Measurements from ENCODE around the gene GPR162.

The GPR162 gene

DNA sequence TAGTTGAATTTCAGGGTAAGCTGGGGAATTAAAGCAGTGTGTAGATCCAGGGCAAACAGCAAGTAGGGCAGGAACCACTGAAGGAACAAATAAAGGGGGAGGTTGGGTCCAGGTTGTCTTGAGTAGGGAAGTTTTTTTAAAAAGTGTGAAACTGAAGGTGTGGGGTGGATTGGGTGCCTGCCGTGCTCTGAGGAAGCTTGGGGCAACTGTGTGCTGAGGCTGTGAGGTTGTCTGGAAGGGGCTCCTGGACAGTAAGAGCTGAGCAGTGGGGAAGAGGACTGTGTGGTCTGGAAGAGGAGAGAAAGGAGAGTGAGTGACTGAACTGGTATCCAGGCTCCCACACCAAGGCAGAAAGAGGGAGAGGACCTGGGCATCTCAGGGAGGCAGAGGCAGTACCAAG, 10.9 kb upstream of the GPR162 start:
- Histone ChIP-seq H2BK15ac (replicated peaks; ENCODE audit: low read depth) (no peak overlapping the region), H3K4me2 (ENCODE audit: low read length) (no peak overlapping the region), H3K27ac (ENCODE audit: low read depth, low read length) (no peak overlapping the region), H4K8ac (ENCODE audit: low read depth, low read length) (no peak overlapping the region), H4K5ac (ENCODE audit: low read length) (no peak overlapping the region), H2AK5ac (ENCODE audit: low read length) (no peak overlapping the region), H2BK5ac (ENCODE audit: low read length) (no peak overlapping the region), H3K79me2 (ENCODE audit: control insufficient read depth, insufficient read depth, low read length) (no peaks in the 10 kb centered on the region), H3K18ac (ENCODE audit: low read length) (no peak overlapping the region), H3K36me3 (ENCODE audit: control insufficient read depth, insufficient read depth, low read length) (no peaks in the 10 kb centered on the region), H3K56ac (ENCODE audit: low read length) (peak overlapping the region; percentile 18), H3K9ac (ENCODE audit: low read length) (peak overlapping the region; percentile 9), H3K79me1 (ENCODE audit: low read length) (no peaks in the 10 kb centered on the region), H3K27me3 (ENCODE audit: insufficient read depth, low read length, poor library complexity) (no peaks in the 10 kb centered on the region), H2BK120ac (ENCODE audit: low read depth, low read length) (no peak overlapping the region), H3K4me3 (ENCODE audit: low read length) (no peak overlapping the region), H3K23ac (ENCODE audit: low read length) (no peak overlapping the region), H3K4ac (ENCODE audit: low read depth, low read length) (no peak overlapping the region), H3K4me1 (ENCODE audit: control insufficient read depth, low read depth, low read length) (peaks cover 4% of the 10 kb centered on the region)
- DNase-seq, result no peak
- WGBS (ENCODE audit: extremely low coverage, insufficient coverage, low lambda C conversion rate), result no CpG with 5 or more reads among the region's 1 CpG

DNA sequence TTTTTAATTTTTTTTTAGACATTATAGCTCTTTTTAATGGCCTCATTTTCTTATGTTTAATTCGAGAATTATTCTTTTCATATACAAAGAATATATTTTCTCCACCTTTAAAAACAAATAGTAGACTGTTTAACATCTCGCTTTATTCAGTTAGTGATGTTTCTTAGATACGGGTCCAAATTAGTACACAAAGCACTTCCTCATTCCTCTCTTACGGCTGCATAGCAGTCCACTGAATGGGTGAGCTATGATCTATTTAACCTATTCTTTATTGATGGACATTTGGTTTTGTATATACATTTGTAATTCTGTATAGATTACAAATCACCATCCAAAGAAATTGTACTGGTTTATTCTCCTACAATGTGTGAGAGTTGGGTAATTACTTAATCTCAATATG, 8.3 kb upstream of the GPR162 start:
- no CpG with 5 or more reads among the region's 4 CpGs for WGBS (ENCODE audit: extremely low coverage, insufficient coverage, low lambda C conversion rate)

GRCh38 chr12:6816598-6816997, 5.0 kb upstream of the GPR162 start:
- H2AK5ac ChIP-seq (ENCODE audit: low read length), result no peak overlapping the region
- H3K4me2 ChIP-seq (ENCODE audit: low read length), result no peak overlapping the region
- no peak overlapping the region for H3K56ac ChIP-seq (ENCODE audit: low read length)
- no peak overlapping the region for H3K4ac ChIP-seq (ENCODE audit: low read depth, low read length)
- no peak overlapping the region for H3K9ac ChIP-seq (ENCODE audit: low read length)
- H3K27me3 ChIP-seq (ENCODE audit: insufficient read depth, low read length, poor library complexity), result no peaks in the 10 kb centered on the region
- peak; percentile 57 for DNase-seq
- WGBS (ENCODE audit: extremely low coverage, insufficient coverage, low lambda C conversion rate), result no CpG with 5 or more reads among the region's 3 CpGs
- no peak overlapping the region for H2BK5ac ChIP-seq (ENCODE audit: low read length)
- H3K79me2 ChIP-seq (ENCODE audit: control insufficient read depth, insufficient read depth, low read length), result no peaks in the 10 kb centered on the region
- peaks cover 3% of the 10 kb centered on the region for H3K4me1 ChIP-seq (ENCODE audit: control insufficient read depth, low read depth, low read length)
- H3K27ac ChIP-seq (ENCODE audit: low read depth, low read length), result no peak overlapping the region
- H3K18ac ChIP-seq (ENCODE audit: low read length), result no peak overlapping the region
- H3K36me3 ChIP-seq (ENCODE audit: control insufficient read depth, insufficient read depth, low read length), result no peaks in the 10 kb centered on the region
- H3K79me1 ChIP-seq (ENCODE audit: low read length), result no peaks in the 10 kb centered on the region
- no peak overlapping the region for H2BK15ac ChIP-seq (replicated peaks; ENCODE audit: low read depth)
- H3K23ac ChIP-seq (ENCODE audit: low read length), result no peak overlapping the region
- no peak overlapping the region for H4K5ac ChIP-seq (ENCODE audit: low read length)
- no peak overlapping the region for H3K4me3 ChIP-seq (ENCODE audit: low read length)
- no peak overlapping the region for H2BK120ac ChIP-seq (ENCODE audit: low read depth, low read length)
- H4K8ac ChIP-seq (ENCODE audit: low read depth, low read length), result no peak overlapping the region

More for the DNA sequence above, 8.3 kb upstream of the GPR162 start:
- no peak overlapping the region for H2BK120ac ChIP-seq (ENCODE audit: low read depth, low read length)
- no peak overlapping the region for H3K23ac ChIP-seq (ENCODE audit: low read length)
- H4K5ac ChIP-seq (ENCODE audit: low read length), result no peak overlapping the region
- no peak overlapping the region for H3K27ac ChIP-seq (ENCODE audit: low read depth, low read length)
- no peaks in the 10 kb centered on the region for H3K36me3 ChIP-seq (ENCODE audit: control insufficient read depth, insufficient read depth, low read length)
- no peak overlapping the region for H4K8ac ChIP-seq (ENCODE audit: low read depth, low read length)
- H3K56ac ChIP-seq (ENCODE audit: low read length), result no peak overlapping the region
- H3K4me1 ChIP-seq (ENCODE audit: control insufficient read depth, low read depth, low read length), result peaks cover 4% of the 10 kb centered on the region
- H3K9ac ChIP-seq (ENCODE audit: low read length), result no peak overlapping the region
- H2BK5ac ChIP-seq (ENCODE audit: low read length), result no peak overlapping the region
- H3K4ac ChIP-seq (ENCODE audit: low read depth, low read length), result no peak overlapping the region
- H3K79me1 ChIP-seq (ENCODE audit: low read length), result no peaks in the 10 kb centered on the region
- H3K79me2 ChIP-seq (ENCODE audit: control insufficient read depth, insufficient read depth, low read length), result no peaks in the 10 kb centered on the region
- no peak for DNase-seq
- no peak overlapping the region for H3K4me2 ChIP-seq (ENCODE audit: low read length)
- no peak overlapping the region for H2BK15ac ChIP-seq (replicated peaks; ENCODE audit: low read depth)
- H2AK5ac ChIP-seq (ENCODE audit: low read length), result no peak overlapping the region
- no peak overlapping the region for H3K18ac ChIP-seq (ENCODE audit: low read length)
- H3K27me3 ChIP-seq (ENCODE audit: insufficient read depth, low read length, poor library complexity), result no peaks in the 10 kb centered on the region
- no peak overlapping the region for H3K4me3 ChIP-seq (ENCODE audit: low read length)

DNA sequence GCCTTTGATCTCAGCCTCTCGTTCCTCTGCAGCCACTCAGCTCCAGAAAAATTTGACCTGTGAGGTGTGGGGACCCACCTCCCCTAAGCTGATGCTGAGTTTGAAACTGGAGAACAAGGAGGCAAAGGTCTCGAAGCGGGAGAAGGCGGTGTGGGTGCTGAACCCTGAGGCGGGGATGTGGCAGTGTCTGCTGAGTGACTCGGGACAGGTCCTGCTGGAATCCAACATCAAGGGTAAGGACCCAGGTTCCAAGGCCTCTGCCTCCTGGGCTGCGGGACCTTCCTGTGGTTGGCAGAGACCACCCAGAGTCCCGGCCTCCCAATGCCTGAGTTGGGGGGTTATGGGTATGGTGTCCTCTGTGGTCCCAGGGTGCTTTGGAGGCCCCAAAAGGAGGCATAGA, 4.5 kb upstream of the GPR162 start:
- no CpG with 5 or more reads among the region's 8 CpGs for WGBS (ENCODE audit: extremely low coverage, insufficient coverage, low lambda C conversion rate)
- Histone ChIP-seq H4K5ac (ENCODE audit: low read length) (no peak overlapping the region), H4K8ac (ENCODE audit: low read depth, low read length) (no peak overlapping the region)

GRCh38 chr12:6817662-6818157, 3.9 kb upstream of the GPR162 start:
- Histone ChIP-seq H3K56ac (ENCODE audit: low read length) (peak overlapping the region; percentile 54), H3K4me1 (ENCODE audit: control insufficient read depth, low read depth, low read length) (peaks cover 8% of the 10 kb centered on the region), H3K79me1 (ENCODE audit: low read length) (no peaks in the 10 kb centered on the region), H2AK5ac (ENCODE audit: low read length) (peak overlapping the region; percentile 5), H3K4me3 (ENCODE audit: low read length) (no peak overlapping the region), H3K9ac (ENCODE audit: low read length) (no peak overlapping the region), H4K8ac (ENCODE audit: low read depth, low read length) (no peak overlapping the region), H3K27ac (ENCODE audit: low read depth, low read length) (no peak overlapping the region), H3K18ac (ENCODE audit: low read length) (no peak overlapping the region), H3K27me3 (ENCODE audit: insufficient read depth, low read length, poor library complexity) (no peaks in the 10 kb centered on the region), H3K4me2 (ENCODE audit: low read length) (no peak overlapping the region), H3K36me3 (ENCODE audit: control insufficient read depth, insufficient read depth, low read length) (no peaks in the 10 kb centered on the region), H2BK15ac (replicated peaks; ENCODE audit: low read depth) (no peak overlapping the region), H3K23ac (ENCODE audit: low read length) (no peak overlapping the region), H4K5ac (ENCODE audit: low read length) (no peak overlapping the region), H2BK120ac (ENCODE audit: low read depth, low read length) (no peak overlapping the region), H3K79me2 (ENCODE audit: control insufficient read depth, insufficient read depth, low read length) (no peaks in the 10 kb centered on the region), H3K4ac (ENCODE audit: low read depth, low read length) (no peak overlapping the region), H2BK5ac (ENCODE audit: low read length) (no peak overlapping the region)
- DNase-seq, result no peak
- 100% methylated on average over 14 of the region's 20 CpGs for WGBS (ENCODE audit: extremely low coverage, insufficient coverage, low lambda C conversion rate)

More for the DNA sequence above, 4.5 kb upstream of the GPR162 start:
- no peak overlapping the region for H3K18ac ChIP-seq (ENCODE audit: low read length)
- no peaks in the 10 kb centered on the region for H3K27me3 ChIP-seq (ENCODE audit: insufficient read depth, low read length, poor library complexity)
- no peak overlapping the region for H3K9ac ChIP-seq (ENCODE audit: low read length)
- H3K4me2 ChIP-seq (ENCODE audit: low read length), result no peak overlapping the region
- no peaks in the 10 kb centered on the region for H3K79me1 ChIP-seq (ENCODE audit: low read length)
- no peak overlapping the region for H2BK120ac ChIP-seq (ENCODE audit: low read depth, low read length)
- H3K23ac ChIP-seq (ENCODE audit: low read length), result no peak overlapping the region
- no peak overlapping the region for H2BK15ac ChIP-seq (replicated peaks; ENCODE audit: low read depth)
- no peak overlapping the region for H3K56ac ChIP-seq (ENCODE audit: low read length)
- H2AK5ac ChIP-seq (ENCODE audit: low read length), result no peak overlapping the region
- H3K4me3 ChIP-seq (ENCODE audit: low read length), result no peak overlapping the region
- no peak overlapping the region for H2BK5ac ChIP-seq (ENCODE audit: low read length)
- H3K27ac ChIP-seq (ENCODE audit: low read depth, low read length), result no peak overlapping the region
- no peaks in the 10 kb centered on the region for H3K79me2 ChIP-seq (ENCODE audit: control insufficient read depth, insufficient read depth, low read length)
- H3K4ac ChIP-seq (ENCODE audit: low read depth, low read length), result no peak overlapping the region
- DNase-seq, result no peak
- H3K4me1 ChIP-seq (ENCODE audit: control insufficient read depth, low read depth, low read length), result peaks cover 4% of the 10 kb centered on the region
- H3K36me3 ChIP-seq (ENCODE audit: control insufficient read depth, insufficient read depth, low read length), result no peaks in the 10 kb centered on the region

DNA sequence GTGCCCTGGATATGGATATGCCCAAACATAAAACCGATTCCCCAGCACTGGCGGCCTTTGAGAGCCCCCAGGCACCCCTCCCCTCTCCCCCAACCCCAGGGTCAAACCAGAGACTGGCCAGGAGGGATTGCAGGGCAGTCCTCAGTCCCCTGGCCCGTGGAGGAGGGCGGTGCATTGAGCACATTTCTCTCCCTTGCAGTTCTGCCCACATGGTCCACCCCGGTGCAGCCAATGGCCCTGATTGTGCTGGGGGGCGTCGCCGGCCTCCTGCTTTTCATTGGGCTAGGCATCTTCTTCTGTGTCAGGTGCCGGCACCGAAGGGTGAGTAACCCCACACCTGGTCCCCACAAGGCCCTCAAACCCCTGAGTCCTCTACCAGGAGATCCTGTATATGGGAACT, 3.4 kb upstream of the GPR162 start:
- Histone ChIP-seq H4K8ac (ENCODE audit: low read depth, low read length) (no peak overlapping the region), H3K4me2 (ENCODE audit: low read length) (no peak overlapping the region), H3K9ac (ENCODE audit: low read length) (no peak overlapping the region), H2AK5ac (ENCODE audit: low read length) (no peak overlapping the region), H3K23ac (ENCODE audit: low read length) (no peak overlapping the region), H3K27ac (ENCODE audit: low read depth, low read length) (no peak overlapping the region), H3K79me2 (ENCODE audit: control insufficient read depth, insufficient read depth, low read length) (no peaks in the 10 kb centered on the region), H2BK5ac (ENCODE audit: low read length) (no peak overlapping the region), H4K5ac (ENCODE audit: low read length) (no peak overlapping the region), H3K56ac (ENCODE audit: low read length) (no peak overlapping the region), H3K4ac (ENCODE audit: low read depth, low read length) (no peak overlapping the region), H3K4me3 (ENCODE audit: low read length) (no peak overlapping the region), H2BK15ac (replicated peaks; ENCODE audit: low read depth) (no peak overlapping the region), H2BK120ac (ENCODE audit: low read depth, low read length) (no peak overlapping the region), H3K18ac (ENCODE audit: low read length) (no peak overlapping the region), H3K4me1 (ENCODE audit: control insufficient read depth, low read depth, low read length) (peaks cover 8% of the 10 kb centered on the region), H3K27me3 (ENCODE audit: insufficient read depth, low read length, poor library complexity) (no peaks in the 10 kb centered on the region), H3K36me3 (ENCODE audit: control insufficient read depth, insufficient read depth, low read length) (no peaks in the 10 kb centered on the region), H3K79me1 (ENCODE audit: low read length) (no peaks in the 10 kb centered on the region)
- peak; percentile 43 for DNase-seq
- WGBS (ENCODE audit: extremely low coverage, insufficient coverage, low lambda C conversion rate), result no CpG with 5 or more reads among the region's 10 CpGs

Measured in mesendoderm (in vitro differentiated cells).